Measurements from ENCODE around the gene CTXN1.

CTXN1 gene

GRCh38 chr19:7928334-7928706 lies 2.4 kb upstream of the CTXN1 start:
- no peak overlapping the region for H3K9ac ChIP-seq (ENCODE audit: low read length)
- peaks cover 2% of the 10 kb centered on the region for H3K36me3 ChIP-seq (ENCODE audit: control insufficient read depth, insufficient read depth, low read length)
- no peak overlapping the region for H3K4me3 ChIP-seq (ENCODE audit: low read length)
- H3K27me3 ChIP-seq (ENCODE audit: control insufficient read depth, insufficient read depth, low read length), result no peaks in the 10 kb centered on the region
- no peaks in the 10 kb centered on the region for H3K9me3 ChIP-seq (ENCODE audit: control insufficient read depth, low read length)
- H3K4me1 ChIP-seq (ENCODE audit: control insufficient read depth, insufficient read depth, low read length), result peaks cover 6% of the 10 kb centered on the region

GRCh38 chr19:7927605-7928333 lies 1.8 kb upstream of the CTXN1 start:
- Histone ChIP-seq H3K36me3 (ENCODE audit: control insufficient read depth, insufficient read depth, low read length) (no peaks in the 10 kb centered on the region), H3K9me3 (ENCODE audit: control insufficient read depth, low read length) (no peaks in the 10 kb centered on the region), H3K27me3 (ENCODE audit: control insufficient read depth, insufficient read depth, low read length) (no peaks in the 10 kb centered on the region), H3K4me1 (ENCODE audit: control insufficient read depth, insufficient read depth, low read length) (peaks cover 6% of the 10 kb centered on the region), H3K4me3 (ENCODE audit: low read length) (no peak overlapping the region), H3K9ac (ENCODE audit: low read length) (no peak overlapping the region)

DNA sequence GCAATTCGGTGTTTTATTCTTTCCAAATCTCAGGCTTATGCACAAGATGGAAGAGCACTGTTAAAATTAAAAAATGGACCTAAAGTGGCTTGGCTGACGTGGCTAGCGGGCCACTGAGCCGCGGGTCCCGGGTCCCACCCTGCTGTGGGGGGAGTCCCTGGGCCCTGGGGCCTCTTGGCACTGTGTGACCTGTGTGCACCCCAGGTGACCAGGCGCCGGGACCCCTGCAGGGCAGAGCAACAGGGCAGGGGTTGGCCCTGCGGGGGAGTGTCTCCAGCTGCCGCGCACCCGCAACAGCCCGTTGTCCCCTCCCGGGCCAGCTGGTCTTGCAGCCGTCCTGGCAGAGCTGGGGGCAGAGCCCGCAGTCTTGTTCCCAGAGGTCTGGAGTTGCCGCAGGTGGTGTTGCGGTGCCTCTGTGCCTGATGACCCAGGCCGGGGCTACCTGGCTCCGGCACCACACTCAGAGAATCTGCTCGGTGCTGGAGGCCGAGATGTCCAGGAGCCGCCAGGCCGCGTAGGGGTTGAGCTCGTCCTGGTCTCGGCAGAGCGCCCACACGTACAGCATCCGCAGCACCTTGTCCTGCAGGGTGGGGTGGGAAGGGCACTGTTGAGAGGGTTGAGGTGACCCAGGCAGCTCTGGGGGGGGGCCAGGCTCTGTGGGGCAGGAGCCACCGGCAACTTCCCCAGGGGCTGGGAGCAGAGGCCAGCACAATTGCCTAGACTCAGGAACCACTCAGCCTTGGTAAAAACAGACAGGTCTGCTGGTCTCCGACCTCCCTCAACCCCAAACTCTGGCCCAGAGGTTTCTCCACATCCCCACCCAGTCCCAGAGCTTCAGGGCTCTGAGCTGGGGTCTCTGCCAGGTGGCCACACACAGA lies 1.0 kb upstream of the CTXN1 start:
- peaks cover 9% of the 10 kb centered on the region for H3K4me1 ChIP-seq (ENCODE audit: control insufficient read depth, insufficient read depth, low read length)
- no peak overlapping the region for H3K9ac ChIP-seq (ENCODE audit: low read length)
- H3K4me3 ChIP-seq (ENCODE audit: low read length), result no peak overlapping the region
- no peaks in the 10 kb centered on the region for H3K9me3 ChIP-seq (ENCODE audit: control insufficient read depth, low read length)
- H3K36me3 ChIP-seq (ENCODE audit: control insufficient read depth, insufficient read depth, low read length), result no peaks in the 10 kb centered on the region
- no peaks in the 10 kb centered on the region for H3K27me3 ChIP-seq (ENCODE audit: control insufficient read depth, insufficient read depth, low read length)

- no peak overlapping the region for H3K9ac ChIP-seq (ENCODE audit: low read length)
- no peak overlapping the region for H3K4me3 ChIP-seq (ENCODE audit: low read length)
- no peaks in the 10 kb centered on the region for H3K9me3 ChIP-seq (ENCODE audit: control insufficient read depth, low read length)
- no peaks in the 10 kb centered on the region for H3K36me3 ChIP-seq (ENCODE audit: control insufficient read depth, insufficient read depth, low read length)
- H3K4me1 ChIP-seq (ENCODE audit: control insufficient read depth, insufficient read depth, low read length), result peaks cover 20% of the 10 kb centered on the region
- H3K27me3 ChIP-seq (ENCODE audit: control insufficient read depth, insufficient read depth, low read length), result no peaks in the 10 kb centered on the region
Observed at GRCh38 chr19:7925171-7925851, 624 bp downstream of the CTXN1 start.

- Histone ChIP-seq H3K36me3 (ENCODE audit: control insufficient read depth, insufficient read depth, low read length) (no peaks in the 10 kb centered on the region), H3K27me3 (ENCODE audit: control insufficient read depth, insufficient read depth, low read length) (peaks cover under 1% of the 10 kb centered on the region), H3K9ac (ENCODE audit: low read length) (no peak overlapping the region), H3K4me3 (ENCODE audit: low read length) (no peak overlapping the region), H3K4me1 (ENCODE audit: control insufficient read depth, insufficient read depth, low read length) (peaks cover 23% of the 10 kb centered on the region), H3K9me3 (ENCODE audit: control insufficient read depth, low read length) (no peaks in the 10 kb centered on the region)
Observed at GRCh38 chr19:7924651-7925170, 1.2 kb downstream of the CTXN1 start.

GRCh38 chr19:7924241-7924640 lies 1.7 kb downstream of the CTXN1 start:
- no peak overlapping the region for H3K4me3 ChIP-seq (ENCODE audit: low read length)

DNA sequence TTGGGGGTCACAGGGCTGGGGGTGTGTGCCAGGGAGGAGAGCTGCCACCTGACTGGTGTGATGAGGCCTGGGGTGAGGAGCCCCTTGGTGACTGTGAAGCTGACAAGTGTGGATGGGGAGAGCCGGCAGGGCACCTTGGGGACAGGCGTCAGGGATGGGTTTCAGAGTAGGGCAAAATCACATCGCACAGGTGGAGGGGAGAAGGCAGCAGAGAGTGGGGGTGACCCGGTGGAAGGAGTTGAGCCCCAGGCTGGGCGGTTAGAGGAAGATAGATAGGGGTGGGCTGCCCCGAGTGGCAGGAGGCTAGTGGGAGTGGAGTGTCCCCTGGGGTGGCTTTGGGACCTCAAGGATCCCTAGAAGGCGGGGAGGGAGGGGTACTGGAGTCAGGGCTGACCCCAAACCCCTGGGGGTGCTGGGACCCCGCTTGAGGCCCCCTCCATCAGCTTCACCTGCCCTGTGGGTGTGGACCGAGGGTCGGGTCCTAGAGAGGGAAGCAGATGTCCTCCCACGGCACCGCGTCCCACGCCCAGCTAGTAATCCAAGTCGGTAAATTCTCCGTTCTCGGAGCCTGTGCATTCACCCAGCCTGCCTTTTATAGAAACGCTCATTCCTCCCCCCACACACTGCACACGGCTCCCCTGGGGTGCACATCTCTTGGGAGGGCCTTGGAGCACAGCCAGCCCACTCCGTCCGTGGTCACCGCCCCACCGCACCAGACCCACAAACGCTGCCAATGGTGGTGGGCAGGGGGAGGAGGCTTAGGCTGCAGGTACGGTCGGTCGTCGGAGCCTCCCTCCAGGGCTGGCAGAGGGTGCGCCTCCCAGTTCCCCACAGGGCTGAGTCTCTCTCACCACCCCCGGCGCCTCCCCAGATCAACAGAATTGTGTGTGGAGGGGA lies 2.4 kb downstream of the CTXN1 start:
- Histone ChIP-seq H3K4me3 (ENCODE audit: low read length) (no peak overlapping the region), H3K9ac (ENCODE audit: low read length) (no peak overlapping the region), H3K27me3 (ENCODE audit: control insufficient read depth, insufficient read depth, low read length) (peaks cover 12% of the 10 kb centered on the region), H3K36me3 (ENCODE audit: control insufficient read depth, insufficient read depth, low read length) (no peaks in the 10 kb centered on the region), H3K4me1 (ENCODE audit: control insufficient read depth, insufficient read depth, low read length) (peaks cover 28% of the 10 kb centered on the region), H3K9me3 (ENCODE audit: control insufficient read depth, low read length) (no peaks in the 10 kb centered on the region)

More at GRCh38 chr19:7924241-7924640, 1.7 kb downstream of the CTXN1 start:
- H3K4me1 ChIP-seq (ENCODE audit: control insufficient read depth, insufficient read depth, low read length), result peaks cover 28% of the 10 kb centered on the region
- peaks cover 5% of the 10 kb centered on the region for H3K27me3 ChIP-seq (ENCODE audit: control insufficient read depth, insufficient read depth, low read length)
- H3K9me3 ChIP-seq (ENCODE audit: control insufficient read depth, low read length), result no peaks in the 10 kb centered on the region
- no peak overlapping the region for H3K9ac ChIP-seq (ENCODE audit: low read length)
- no peaks in the 10 kb centered on the region for H3K36me3 ChIP-seq (ENCODE audit: control insufficient read depth, insufficient read depth, low read length)

- Histone ChIP-seq H3K36me3 (ENCODE audit: control insufficient read depth, insufficient read depth, low read length) (no peaks in the 10 kb centered on the region), H3K27me3 (ENCODE audit: control insufficient read depth, insufficient read depth, low read length) (peaks cover 19% of the 10 kb centered on the region), H3K4me1 (ENCODE audit: control insufficient read depth, insufficient read depth, low read length) (peaks cover 32% of the 10 kb centered on the region), H3K4me3 (ENCODE audit: low read length) (no peak overlapping the region), H3K9me3 (ENCODE audit: control insufficient read depth, low read length) (no peaks in the 10 kb centered on the region), H3K9ac (ENCODE audit: low read length) (no peak overlapping the region)
Observed at GRCh38 chr19:7922836-7923195, 3.1 kb downstream of the CTXN1 start.

DNA sequence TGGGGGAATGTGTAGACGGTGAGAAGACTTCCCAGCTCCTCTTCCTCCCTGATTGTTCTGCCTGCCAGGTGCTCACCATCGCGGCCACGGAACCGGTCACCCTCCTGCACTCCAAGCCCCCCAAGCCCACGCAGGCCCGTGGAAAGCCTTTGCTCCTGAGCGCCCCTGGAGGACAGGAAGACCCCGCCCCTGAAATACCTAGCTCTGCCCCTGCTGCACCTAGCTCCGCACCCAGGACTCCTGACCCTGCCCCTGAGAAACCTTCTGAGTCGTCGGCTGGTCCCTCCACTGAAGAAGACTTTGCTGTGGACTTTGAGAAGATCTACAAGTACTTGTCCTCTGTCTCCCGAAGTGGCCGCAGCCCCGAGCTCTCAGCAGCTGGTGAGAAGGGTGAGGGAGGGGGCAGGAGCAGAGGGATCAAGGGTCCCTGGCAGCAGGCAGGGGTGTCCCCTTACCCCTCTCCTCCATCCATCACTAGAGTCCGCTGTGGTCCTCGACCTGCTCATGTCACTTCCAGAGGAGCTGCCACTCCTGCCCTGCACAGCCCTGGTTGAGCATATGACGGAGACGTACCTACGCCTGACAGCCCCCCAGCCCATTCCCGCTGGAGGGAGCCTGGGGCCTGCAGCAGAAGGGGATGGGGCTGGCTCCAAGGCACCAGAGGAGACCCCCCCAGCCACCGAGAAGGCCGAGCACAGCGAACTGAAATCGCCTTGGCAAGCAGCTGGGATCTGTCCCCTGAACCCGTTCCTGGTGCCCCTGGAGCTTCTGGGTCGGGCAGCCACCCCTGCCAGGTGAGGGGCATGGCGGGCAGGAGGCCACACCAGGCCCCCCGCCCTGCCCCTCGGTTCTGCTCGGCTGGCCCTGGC lies 3.7 kb downstream of the CTXN1 start:
- H3K9ac ChIP-seq (ENCODE audit: low read length), result peak overlapping the region; percentile 59
- H3K36me3 ChIP-seq (ENCODE audit: control insufficient read depth, insufficient read depth, low read length), result no peaks in the 10 kb centered on the region
- H3K27me3 ChIP-seq (ENCODE audit: control insufficient read depth, insufficient read depth, low read length), result peaks cover 25% of the 10 kb centered on the region
- H3K9me3 ChIP-seq (ENCODE audit: control insufficient read depth, low read length), result no peaks in the 10 kb centered on the region
- peaks cover 38% of the 10 kb centered on the region for H3K4me1 ChIP-seq (ENCODE audit: control insufficient read depth, insufficient read depth, low read length)
- no peak overlapping the region for H3K4me3 ChIP-seq (ENCODE audit: low read length)

GRCh38 chr19:7921302-7921966 lies 4.5 kb downstream of the CTXN1 start:
- Histone ChIP-seq H3K27me3 (ENCODE audit: control insufficient read depth, insufficient read depth, low read length) (peaks cover 33% of the 10 kb centered on the region), H3K4me1 (ENCODE audit: control insufficient read depth, insufficient read depth, low read length) (peaks cover 36% of the 10 kb centered on the region), H3K4me3 (ENCODE audit: low read length) (peak overlapping the region; percentile 6), H3K9ac (ENCODE audit: low read length) (peak overlapping the region; percentile 59), H3K36me3 (ENCODE audit: control insufficient read depth, insufficient read depth, low read length) (no peaks in the 10 kb centered on the region), H3K9me3 (ENCODE audit: control insufficient read depth, low read length) (no peaks in the 10 kb centered on the region)

Measured in mucosa of stomach (tissue), 1 donor.